GM20000 (cell line): ENCODE results near the gene HMGA1.

Source experiments
- DNase-seq: peaks from one replicate; pipeline ENCODE4 v3.0.0; 2012; ENCODE audit warnings: low spot score
- TF ChIP-seq, protein P1 (sequence below): IDR thresholded peaks from 2 replicates; pipeline ENCODE4 v1.5.1; 2012; ENCODE audit warnings: mild to moderate bottlenecking, control low read depth; ENCODE audit errors: extremely low read depth, missing control alignments

HMGA1 gene

GRCh38 chr6:34206726-34207125, 29.9 kb upstream of the HMGA1 start:
- TF ChIP-seq, protein P1, sequence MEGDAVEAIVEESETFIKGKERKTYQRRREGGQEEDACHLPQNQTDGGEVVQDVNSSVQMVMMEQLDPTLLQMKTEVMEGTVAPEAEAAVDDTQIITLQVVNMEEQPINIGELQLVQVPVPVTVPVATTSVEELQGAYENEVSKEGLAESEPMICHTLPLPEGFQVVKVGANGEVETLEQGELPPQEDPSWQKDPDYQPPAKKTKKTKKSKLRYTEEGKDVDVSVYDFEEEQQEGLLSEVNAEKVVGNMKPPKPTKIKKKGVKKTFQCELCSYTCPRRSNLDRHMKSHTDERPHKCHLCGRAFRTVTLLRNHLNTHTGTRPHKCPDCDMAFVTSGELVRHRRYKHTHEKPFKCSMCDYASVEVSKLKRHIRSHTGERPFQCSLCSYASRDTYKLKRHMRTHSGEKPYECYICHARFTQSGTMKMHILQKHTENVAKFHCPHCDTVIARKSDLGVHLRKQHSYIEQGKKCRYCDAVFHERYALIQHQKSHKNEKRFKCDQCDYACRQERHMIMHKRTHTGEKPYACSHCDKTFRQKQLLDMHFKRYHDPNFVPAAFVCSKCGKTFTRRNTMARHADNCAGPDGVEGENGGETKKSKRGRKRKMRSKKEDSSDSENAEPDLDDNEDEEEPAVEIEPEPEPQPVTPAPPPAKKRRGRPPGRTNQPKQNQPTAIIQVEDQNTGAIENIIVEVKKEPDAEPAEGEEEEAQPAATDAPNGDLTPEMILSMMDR, result no peak
- DNase-seq, result no peak

GRCh38 chr6:34207695-34208443, 28.8 kb upstream of the HMGA1 start:
- TF ChIP-seq, protein P1, result no peak
- no peak for DNase-seq

DNA sequence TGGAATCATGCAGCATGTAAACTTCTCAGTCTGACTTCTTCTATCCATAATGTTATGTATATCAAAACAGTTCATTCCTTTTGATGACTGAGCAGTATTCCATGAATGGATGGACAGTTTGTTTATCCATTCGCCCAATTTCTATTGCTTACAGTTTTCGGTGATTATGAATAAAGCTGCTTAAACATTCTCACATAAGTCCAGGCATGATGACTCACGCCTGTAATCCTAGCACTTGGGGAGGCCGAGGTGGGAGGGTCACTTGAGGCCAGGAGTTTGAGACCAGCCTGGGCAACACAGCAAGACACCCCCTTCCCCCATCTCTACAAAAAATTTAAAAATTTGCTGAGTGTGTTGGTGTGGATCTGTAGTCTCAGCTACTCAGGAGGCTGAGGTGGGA, 22.9 kb upstream of the HMGA1 start:
- no peak for DNase-seq
- TF ChIP-seq, protein P1, result no peak

- TF ChIP-seq, protein P1, result no peak
- no peak for DNase-seq
These were observed 18.0 kb upstream of the HMGA1 start for GRCh38 chr6:34218691-34219090.

DNA sequence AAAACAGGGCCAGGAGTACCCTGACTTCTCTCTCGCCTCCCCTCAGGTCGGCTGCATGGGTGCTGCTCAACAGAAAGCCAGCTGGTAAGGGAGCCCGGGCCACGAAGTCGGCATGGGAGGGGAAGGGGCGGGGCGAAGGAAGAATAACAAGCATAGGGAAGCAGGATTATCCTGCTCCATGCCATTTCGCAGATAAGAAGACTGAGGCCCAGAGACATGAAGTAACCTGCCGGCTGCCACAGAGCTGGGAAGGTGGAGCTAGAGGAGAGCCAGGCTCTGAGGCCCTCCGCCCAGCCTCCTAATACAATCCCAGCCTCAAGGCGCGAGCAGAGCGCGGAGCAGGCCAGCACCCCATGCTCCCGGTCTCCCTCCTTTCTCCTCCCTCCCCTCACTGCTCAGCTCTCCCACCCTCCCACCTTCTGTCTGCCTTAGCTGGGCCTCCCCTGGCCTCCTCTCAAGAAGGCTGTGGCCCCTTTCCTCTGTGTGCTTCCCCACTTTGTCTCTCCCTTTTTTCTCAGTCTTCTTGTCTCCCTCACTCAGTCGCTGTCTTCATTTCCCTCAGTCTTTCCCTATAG, 13.2 kb upstream of the HMGA1 start:
- DNase-seq, result no peak
- TF ChIP-seq, protein P1, result no peak

GRCh38 chr6:34223956-34224940, 12.4 kb upstream of the HMGA1 start:
- peak; percentile 98 for DNase-seq
- TF ChIP-seq, protein P1, result no peak

DNA sequence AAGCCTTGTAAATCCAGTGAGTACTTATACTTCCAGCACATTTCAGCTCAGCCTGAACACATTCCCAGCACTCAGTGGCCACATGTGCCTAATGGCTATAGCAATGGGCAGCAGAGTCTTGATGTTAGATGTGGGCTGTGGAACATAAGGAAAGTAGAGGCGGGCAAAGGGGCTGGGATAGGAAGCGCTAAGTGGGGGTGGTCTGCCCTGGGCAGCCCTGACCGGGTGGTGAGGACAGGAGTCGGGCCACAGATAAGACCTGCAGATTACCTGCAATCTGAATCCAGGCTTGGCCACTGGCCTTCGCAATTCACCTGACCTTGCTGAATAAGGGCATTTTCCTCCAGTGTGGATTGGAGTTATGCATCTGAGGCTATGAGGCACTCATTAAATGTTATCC, 11.1 kb upstream of the HMGA1 start:
- no peak for DNase-seq
- TF ChIP-seq, protein P1, result no peak
